K562 (cell line): ENCODE data around the gene IFNA14. TPM values are rescaled to one million over a fixed set of nuclear protein-coding genes. Genes with fewer than 3 reads are reported as not detected.

Experiments used
- ATAC-seq: fragments of 200-7000 bp; cut with Tn5 transposase; 3 replicates; pipeline ENCODE4 v1.9.1; 2020; ENCODE audit warnings: moderate library complexity
- BruUV-seq: library from RNA; stranded (reverse); fragments of 400-500 nt; replicated peaks from 2 replicates; lab custom pipeline; 2021; lab: Mats Ljungman, UMichigan
- CTCF ChIA-PET: fragments of 300-600 bp; formaldehyde crosslinking; extraction: SDS; loops from one replicate; lab custom pipeline; 2021; ENCODE audit warnings: low intra/inter-chr PET ratio; lab: Yijun Ruan, JAX
- POLR2A ChIA-PET: fragments of 300-600, 350-650 bp; sonication (Branson Sonifier 250); formaldehyde crosslinking; extraction: SDS; loops from one replicate; lab custom pipeline; 2021; ENCODE audit warnings: antibody characterized with exemption, inconsistent platforms; lab: Yijun Ruan, JAX
- DNase-seq, 4 experiments: peaks; one replicate each; pipeline versions ENCODE4 v3.0.0 to v3.0.0-alpha.2; 2011 to 2018; ENCODE audit warnings: low spot score in 3 of 4, mixed read lengths in 3 of 4; ENCODE audit errors: extremely low read depth in 1 of 4
- FAIRE-seq: peaks from 2 replicates; lab custom pipeline; 2011; peaks lifted over from hg19 to GRCh38; lab: Jason Lieb, UNC
- H2AFZ ChIP-seq: 2 replicates; pipeline ENCODE4 v1.6.0; 2011; ENCODE audit warnings: low read depth, low read length, control low read depth, inconsistent platforms
- H3K27ac ChIP-seq: fragments of 200-600 bp; 3 replicates; pipeline ENCODE4 v1.8.0; 2011; ENCODE audit warnings: low read depth, mild to moderate bottlenecking, control low read depth, inconsistent platforms, low read length, moderate library complexity, mixed read lengths; ENCODE audit errors: extremely low read depth
- H3K27me3 ChIP-seq, 2 experiments: fragments of 300-600 bp in 1 of 2; 2 replicates in 1 of 2; 3 replicates in 1 of 2; pipeline versions ENCODE4 v1.6.0 to v1.8.0; 2011; ENCODE audit warnings: inconsistent platforms in 2 of 2, low read length in 2 of 2, mild to moderate bottlenecking in 1 of 2, mixed read lengths in 1 of 2, moderate library complexity in 1 of 2; ENCODE audit not compliant: control insufficient read depth in 2 of 2, insufficient read depth in 2 of 2
- H3K36me3 ChIP-seq: fragments of 300-600 bp; 3 replicates; pipeline ENCODE4 v1.8.0; 2011; ENCODE audit warnings: mild to moderate bottlenecking, low read length, inconsistent platforms; ENCODE audit not compliant: control insufficient read depth, insufficient read depth
- H3K4me1 ChIP-seq, 2 experiments: fragments of 200-600 bp in 1 of 2; replicated peaks in 1 of 2; 2 replicates in 1 of 2; 3 replicates in 1 of 2; pipeline versions ENCODE4 v1.5.1 to v1.8.0; 2011; ENCODE audit warnings: inconsistent platforms in 2 of 2, low read length in 2 of 2, mild to moderate bottlenecking in 1 of 2, mixed read lengths in 1 of 2, moderate library complexity in 1 of 2; ENCODE audit not compliant: control insufficient read depth in 2 of 2, insufficient read depth in 2 of 2
- H3K4me2 ChIP-seq: 2 replicates; pipeline ENCODE4 v1.6.1; 2011; ENCODE audit warnings: low read length, control low read depth, inconsistent platforms, mixed read lengths; ENCODE audit not compliant: insufficient read depth
- H3K4me3 ChIP-seq: fragments of 200-600 bp; sonication (generic), shearing (Covaris generic); 2 replicates; pipeline ENCODE4 v1.5.1; 2016; ENCODE audit warnings: control low read depth, inconsistent platforms
- H3K79me2 ChIP-seq: fragments of 200-600 bp; 3 replicates; pipeline ENCODE4 v1.8.0; 2011; ENCODE audit warnings: low read length, inconsistent platforms; ENCODE audit not compliant: control insufficient read depth, insufficient read depth
- H3K9ac ChIP-seq, 2 experiments: 2 replicates each; pipeline versions ENCODE4 v1.6.0 to v1.6.1; 2011; ENCODE audit warnings: low read depth in 2 of 2, low read length in 2 of 2, control low read depth in 1 of 2, inconsistent platforms in 1 of 2, mild to moderate bottlenecking in 1 of 2, mixed read lengths in 1 of 2; ENCODE audit not compliant: insufficient read depth in 1 of 2
- H3K9me1 ChIP-seq: one replicate; pipeline ENCODE4 v1.6.0; 2011; ENCODE audit warnings: inconsistent platforms, mild to moderate bottlenecking, low read length, moderate library complexity; ENCODE audit not compliant: control insufficient read depth, insufficient read depth
- H3K9me3 ChIP-seq: replicated peaks from 2 replicates; pipeline ENCODE4 v1.5.1; 2011; ENCODE audit warnings: low read depth, low read length, inconsistent platforms; ENCODE audit not compliant: control insufficient read depth, insufficient read depth
- H4K20me1 ChIP-seq: replicated peaks from 2 replicates; pipeline ENCODE4 v1.6.1; 2011; ENCODE audit warnings: low read length, inconsistent platforms, mixed read lengths; ENCODE audit not compliant: control insufficient read depth, insufficient read depth
- BCOR ChIP-seq: fragments of 450-650 bp; IDR thresholded peaks from 2 replicates; pipeline ENCODE4 v1.6.1; 2016
- CAMTA2 ChIP-seq: fragments of 250-450 bp; sonication (Bioruptor Pico); conservative IDR thresholded peaks from 2 replicates; pipeline ENCODE4 v1.5.1; 2022
- E2F3 ChIP-seq: fragments of 250-450 bp; sonication (Bioruptor Pico); IDR thresholded peaks from 2 replicates; pipeline ENCODE4 v1.4.0; 2020; ENCODE audit warnings: mild to moderate bottlenecking
- ETV6 ChIP-seq, 3 experiments: fragments of 150-350 bp in 1 of 3; sonication (generic) in 1 of 3; formaldehyde crosslinking in 1 of 3; IDR thresholded peaks; 2 replicates each; pipeline versions ENCODE4 v1.6.1 to v1.8.0; 2014 to 2022; ENCODE audit warnings: borderline replicate concordance in 2 of 3, low read depth in 2 of 3, antibody characterized with exemption in 1 of 3, low read length in 1 of 3, mild to moderate bottlenecking in 1 of 3, missing genetic modification reagents in 1 of 3
- FOS ChIP-seq: IDR thresholded peaks from 3 replicates; pipeline ENCODE4 v1.6.1; 2011; ENCODE audit not compliant: insufficient read length; ENCODE audit errors: extremely low read depth
- FOXJ3 ChIP-seq: sonication (generic); formaldehyde crosslinking; IDR thresholded peaks from 2 replicates; pipeline ENCODE4 v1.4.0; 2020; ENCODE audit warnings: mild to moderate bottlenecking, missing genetic modification reagents
- HDAC2 ChIP-seq: fragments of 450-650 bp; IDR thresholded peaks from 2 replicates; pipeline ENCODE4 v1.6.1; 2016; ENCODE audit warnings: mild to moderate bottlenecking
- NFRKB ChIP-seq: fragments of 450-650 bp; IDR thresholded peaks from 2 replicates; pipeline ENCODE4 v1.6.1; 2016; ENCODE audit warnings: low read depth
- SMC3 ChIP-seq: conservative IDR thresholded peaks from 2 replicates; pipeline ENCODE4 v1.6.1; 2011; ENCODE audit warnings: low read depth, low read length, improper control_type of control experiment; ENCODE audit not compliant: insufficient read depth
- STAG1 ChIP-seq: sonication (generic); formaldehyde crosslinking; IDR thresholded peaks from 2 replicates; pipeline ENCODE4 v1.5.0; 2020; ENCODE audit warnings: missing genetic modification reagents, borderline replicate concordance
- ZEB2 ChIP-seq: fragments of 450-650 bp; IDR thresholded peaks from 2 replicates; pipeline ENCODE4 v1.6.1; 2016
- ZNF121 ChIP-seq: sonication (generic); formaldehyde crosslinking; conservative IDR thresholded peaks from 2 replicates; pipeline ENCODE4 v1.8.0; 2022; ENCODE audit warnings: missing genetic modification reagents
- ZNF41 ChIP-seq: fragments of 250-450 bp; sonication (Bioruptor Pico); conservative IDR thresholded peaks from 2 replicates; pipeline ENCODE4 v1.4.0; 2020; ENCODE audit warnings: mild to moderate bottlenecking
- ZNF445 ChIP-seq: fragments of 250-450 bp; sonication (Bioruptor Pico); IDR thresholded peaks from 2 replicates; pipeline ENCODE4 v1.4.0; 2020; ENCODE audit warnings: low read depth, mild to moderate bottlenecking, moderate library complexity
- WGBS: fragments of 100-300 bp; shearing (Covaris generic); methylation state at CpG from one replicate; pipeline ENCODE4 v1.1.6; 2016; ENCODE audit warnings: low coverage, mixed read lengths; ENCODE audit not compliant: insufficient coverage; ENCODE audit errors: missing lambda C conversion rate; 5-methylcytosine and 5-hydroxymethylcytosine counted together
- in situ Hi-C: fragments of 300-500 bp; cut with MboI; formaldehyde crosslinking; loops from 4 replicates; pipeline ENCODE4 v1.15.0; 2018; ENCODE audit warnings: inconsistent platforms, mixed read lengths
- intact Hi-C: fragments of 100-400 bp; cut with micrococcal nuclease; formaldehyde crosslinking; loops from 2 replicates; pipeline ENCODE4 v1.14.2; 2022
- polyA plus RNA-seq, 8 experiments: library from polyadenylated mRNA; depleted of rRNA in 4 of 8; stranded (reverse) in 5 of 8; unstranded in 3 of 8; fragments of >200 nt; fragmentation: Nextera tagmentation in 2 of 8; fragmentation: Illumina TruSeq in 1 of 8; extraction: Ambion mirVana in 2 of 8; extraction: Trizol in 1 of 8; gene quantifications; 2 replicates each; pipeline versions ENCODE4 v1.2.1 to v1.2.3, GENCODE V29; 2011 to 2014; ENCODE audit warnings: inconsistent platforms in 1 of 8, missing spikeins in 1 of 8
- total RNA-seq, 7 experiments: library from RNA; depleted of rRNA in 6 of 7; stranded (reverse); fragments of >200 nt in 6 of 7; fragmentation: Illumina TruSeq in 2 of 7; extraction: Trizol in 2 of 7; gene quantifications; 2 replicates each; pipeline versions ENCODE4 v1.2.1 to v1.2.3, GENCODE V29; 2011 to 2021; ENCODE audit warnings: low replicate concordance in 1 of 7
- TF ChIP-seq, protein P1 (sequence below): fragments of 450-650 bp; IDR thresholded peaks from 2 replicates; pipeline ENCODE4 v1.7.0; 2016; ENCODE audit warnings: borderline replicate concordance
- TF ChIP-seq, protein P2 (sequence below): sonication (generic); formaldehyde crosslinking; IDR thresholded peaks from 2 replicates; pipeline ENCODE4 v1.8.0; 2022; ENCODE audit warnings: mild to moderate bottlenecking, missing genetic modification reagents
- TF ChIP-seq, protein P3 (sequence below): fragments of 250-450 bp; sonication (Bioruptor Pico); IDR thresholded peaks from 2 replicates; pipeline ENCODE4 v1.8.0; 2022; ENCODE audit warnings: moderate library complexity, mild to moderate bottlenecking, inconsistent platforms
- TF ChIP-seq, protein P4 (sequence below): fragments of 250-450 bp; sonication (Bioruptor Pico); IDR thresholded peaks from 2 replicates; pipeline ENCODE4 v1.8.0; 2022; ENCODE audit warnings: moderate library complexity, mild to moderate bottlenecking, inconsistent platforms

Gene IFNA14
- total and polyA plus RNA-seq, 9 of the 15 experiments (the other 6 are each of a cell fraction or from before 2014, with no cell fraction given), result not detected

DNA sequence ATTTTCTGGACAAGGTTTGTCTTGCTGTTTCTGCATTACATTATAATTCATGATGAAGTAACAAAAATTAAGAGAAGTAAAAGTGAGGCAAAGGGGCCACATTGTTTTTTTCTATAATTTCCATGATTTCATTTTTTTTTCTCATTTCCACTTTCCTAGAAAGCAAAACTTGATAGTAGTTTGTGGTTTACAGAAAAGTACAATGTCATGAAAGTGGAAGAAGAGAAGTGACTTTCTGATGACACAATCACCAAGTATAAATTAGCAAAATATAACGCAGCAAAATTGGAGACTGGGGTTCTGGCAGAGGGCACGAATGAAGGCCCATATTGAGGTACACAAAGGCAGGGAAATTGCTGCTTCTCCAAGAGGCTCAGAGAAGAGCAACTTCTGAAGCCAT is 5.0 kb upstream of the IFNA14 start:
- Histone ChIP-seq H4K20me1 (no peaks in the 10 kb centered on the region), H3K27me3 (no peaks in the 10 kb centered on the region), H3K9me1 (no peaks in the 10 kb centered on the region), H3K36me3 (no peaks in the 10 kb centered on the region), H3K9ac (no peak overlapping the region), H3K27ac (no peak overlapping the region), H3K4me1 (no peaks in the 10 kb centered on the region), H3K4me2 (no peak overlapping the region), H3K4me3 (no peak overlapping the region), H3K9me3 (no peaks in the 10 kb centered on the region), H3K79me2 (no peaks in the 10 kb centered on the region), H2AFZ (no peak overlapping the region)
- no TSS peak for BruUV-seq
- ATAC-seq (no peak), DNase-seq (no peak), FAIRE-seq (no peak)
- intact Hi-C loops (no loop called here), in situ Hi-C loops (no loop called here)
- ChIA-PET POLR2A (no interaction called here), CTCF (no interaction called here)
- no CpG with 5 or more reads among the region's 2 CpGs for WGBS
- TF ChIP-seq ZNF121 (CRISPR knock-in tag), result no peak
- TF ChIP-seq FOS, result no peak
- TF ChIP-seq, protein P1, sequence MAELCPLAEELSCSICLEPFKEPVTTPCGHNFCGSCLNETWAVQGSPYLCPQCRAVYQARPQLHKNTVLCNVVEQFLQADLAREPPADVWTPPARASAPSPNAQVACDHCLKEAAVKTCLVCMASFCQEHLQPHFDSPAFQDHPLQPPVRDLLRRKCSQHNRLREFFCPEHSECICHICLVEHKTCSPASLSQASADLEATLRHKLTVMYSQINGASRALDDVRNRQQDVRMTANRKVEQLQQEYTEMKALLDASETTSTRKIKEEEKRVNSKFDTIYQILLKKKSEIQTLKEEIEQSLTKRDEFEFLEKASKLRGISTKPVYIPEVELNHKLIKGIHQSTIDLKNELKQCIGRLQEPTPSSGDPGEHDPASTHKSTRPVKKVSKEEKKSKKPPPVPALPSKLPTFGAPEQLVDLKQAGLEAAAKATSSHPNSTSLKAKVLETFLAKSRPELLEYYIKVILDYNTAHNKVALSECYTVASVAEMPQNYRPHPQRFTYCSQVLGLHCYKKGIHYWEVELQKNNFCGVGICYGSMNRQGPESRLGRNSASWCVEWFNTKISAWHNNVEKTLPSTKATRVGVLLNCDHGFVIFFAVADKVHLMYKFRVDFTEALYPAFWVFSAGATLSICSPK, result no peak
- TF ChIP-seq HDAC2, result no peak
- no peak for TF ChIP-seq FOXJ3 (CRISPR knock-in tag)
- no peak for TF ChIP-seq ZEB2
- no peak for TF ChIP-seq ZNF445 (CRISPR knock-in tag)
- TF ChIP-seq, protein P2, sequence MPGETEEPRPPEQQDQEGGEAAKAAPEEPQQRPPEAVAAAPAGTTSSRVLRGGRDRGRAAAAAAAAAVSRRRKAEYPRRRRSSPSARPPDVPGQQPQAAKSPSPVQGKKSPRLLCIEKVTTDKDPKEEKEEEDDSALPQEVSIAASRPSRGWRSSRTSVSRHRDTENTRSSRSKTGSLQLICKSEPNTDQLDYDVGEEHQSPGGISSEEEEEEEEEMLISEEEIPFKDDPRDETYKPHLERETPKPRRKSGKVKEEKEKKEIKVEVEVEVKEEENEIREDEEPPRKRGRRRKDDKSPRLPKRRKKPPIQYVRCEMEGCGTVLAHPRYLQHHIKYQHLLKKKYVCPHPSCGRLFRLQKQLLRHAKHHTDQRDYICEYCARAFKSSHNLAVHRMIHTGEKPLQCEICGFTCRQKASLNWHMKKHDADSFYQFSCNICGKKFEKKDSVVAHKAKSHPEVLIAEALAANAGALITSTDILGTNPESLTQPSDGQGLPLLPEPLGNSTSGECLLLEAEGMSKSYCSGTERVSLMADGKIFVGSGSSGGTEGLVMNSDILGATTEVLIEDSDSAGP (CRISPR knock-in tag), result no peak
- TF ChIP-seq, protein P3, sequence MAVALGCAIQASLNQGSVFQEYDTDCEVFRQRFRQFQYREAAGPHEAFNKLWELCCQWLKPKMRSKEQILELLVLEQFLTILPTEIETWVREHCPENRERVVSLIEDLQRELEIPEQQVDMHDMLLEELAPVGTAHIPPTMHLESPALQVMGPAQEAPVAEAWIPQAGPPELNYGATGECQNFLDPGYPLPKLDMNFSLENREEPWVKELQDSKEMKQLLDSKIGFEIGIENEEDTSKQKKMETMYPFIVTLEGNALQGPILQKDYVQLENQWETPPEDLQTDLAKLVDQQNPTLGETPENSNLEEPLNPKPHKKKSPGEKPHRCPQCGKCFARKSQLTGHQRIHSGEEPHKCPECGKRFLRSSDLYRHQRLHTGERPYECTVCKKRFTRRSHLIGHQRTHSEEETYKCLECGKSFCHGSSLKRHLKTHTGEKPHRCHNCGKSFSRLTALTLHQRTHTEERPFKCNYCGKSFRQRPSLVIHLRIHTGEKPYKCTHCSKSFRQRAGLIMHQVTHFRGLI (CRISPR knock-in tag), result no peak
- TF ChIP-seq ETV6 (IDR thresholded peaks at IDR 0.05; ENCODE audit: borderline replicate concordance in 1 of 2, low read depth in 2 of 2, low read length in 1 of 2), result no peak
- TF ChIP-seq ETV6 (CRISPR knock-in tag; IDR thresholded peaks at IDR 0.05; ENCODE audit: borderline replicate concordance), result no peak
- TF ChIP-seq STAG1, result no peak
- TF ChIP-seq NFRKB, result no peak
- TF ChIP-seq BCOR, result no peak
- no peak for TF ChIP-seq SMC3
- no peak for TF ChIP-seq ZNF41 (CRISPR knock-in tag)
- TF ChIP-seq, protein P4, sequence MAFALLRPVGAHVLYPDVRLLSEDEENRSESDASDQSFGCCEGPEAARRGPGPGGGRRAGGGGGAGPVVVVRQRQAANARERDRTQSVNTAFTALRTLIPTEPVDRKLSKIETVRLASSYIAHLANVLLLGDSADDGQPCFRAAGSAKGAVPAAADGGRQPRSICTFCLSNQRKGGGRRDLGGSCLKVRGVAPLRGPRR, result no peak
- no peak for TF ChIP-seq E2F3 (CRISPR knock-in tag)
- no peak for TF ChIP-seq CAMTA2 (CRISPR knock-in tag)
